Measurements from ENCODE around the gene FILIP1L. TPM values are rescaled to one million over a fixed set of nuclear protein-coding genes. Genes with fewer than 3 reads are reported as not detected.

Gene FILIP1L
- total RNA-seq, 1 experiment from 2014 or later, result 0.17 TPM

- Histone ChIP-seq H3K27ac (ENCODE audit: low read depth, low read length) (no peak overlapping the region), H3K4me2 (ENCODE audit: low read length) (no peak overlapping the region), H3K79me2 (ENCODE audit: insufficient read depth, low read length) (no peaks in the 10 kb centered on the region), H3K4me1 (ENCODE audit: control insufficient read depth in 1 of 2, insufficient read depth in 2 of 2, low read length in 2 of 2) (no peaks in the 10 kb centered on the region), H3K36me3 (ENCODE audit: control insufficient read depth in 1 of 2, insufficient read depth in 2 of 2, low read length in 2 of 2) (no peaks in the 10 kb centered on the region), H3K9ac (ENCODE audit: low read length) (no peak overlapping the region), H4K20me1 (ENCODE audit: insufficient read depth) (no peaks in the 10 kb centered on the region), H3K9me3 (ENCODE audit: control insufficient read depth in 1 of 2, insufficient read depth in 1 of 2, low read depth in 1 of 2, low read length in 2 of 2) (0 out of 4 replicates have a peak, but pooled peaks cover 0 to 3% of the 10 kb centered on the region in 2 experiments), H2AFZ (ENCODE audit: low read depth, low read length, poor library complexity, severe bottlenecking) (no peak overlapping the region), H3K27me3 (ENCODE audit: insufficient read depth, low read length) (no peaks in the 10 kb centered on the region), H3K9me2 (ENCODE audit: insufficient read depth) (no peaks in the 10 kb centered on the region), H3K4me3 (replicated peaks in 1 of 2; ENCODE audit: low read depth in 1 of 2, low read length in 2 of 2) (no peak overlapping the region)
- ChIA-PET CTCF (no interaction called here), RAD21 (ENCODE audit: low non-redundant PET in 1 of 2, low total read pairs in 2 of 2, uncharacterized antibody in 2 of 2, unreplicated experiment in 2 of 2) (no interaction called here), POLR2A (no interaction called here)
- no peak for ATAC-seq
- TF ChIP-seq, protein P1, sequence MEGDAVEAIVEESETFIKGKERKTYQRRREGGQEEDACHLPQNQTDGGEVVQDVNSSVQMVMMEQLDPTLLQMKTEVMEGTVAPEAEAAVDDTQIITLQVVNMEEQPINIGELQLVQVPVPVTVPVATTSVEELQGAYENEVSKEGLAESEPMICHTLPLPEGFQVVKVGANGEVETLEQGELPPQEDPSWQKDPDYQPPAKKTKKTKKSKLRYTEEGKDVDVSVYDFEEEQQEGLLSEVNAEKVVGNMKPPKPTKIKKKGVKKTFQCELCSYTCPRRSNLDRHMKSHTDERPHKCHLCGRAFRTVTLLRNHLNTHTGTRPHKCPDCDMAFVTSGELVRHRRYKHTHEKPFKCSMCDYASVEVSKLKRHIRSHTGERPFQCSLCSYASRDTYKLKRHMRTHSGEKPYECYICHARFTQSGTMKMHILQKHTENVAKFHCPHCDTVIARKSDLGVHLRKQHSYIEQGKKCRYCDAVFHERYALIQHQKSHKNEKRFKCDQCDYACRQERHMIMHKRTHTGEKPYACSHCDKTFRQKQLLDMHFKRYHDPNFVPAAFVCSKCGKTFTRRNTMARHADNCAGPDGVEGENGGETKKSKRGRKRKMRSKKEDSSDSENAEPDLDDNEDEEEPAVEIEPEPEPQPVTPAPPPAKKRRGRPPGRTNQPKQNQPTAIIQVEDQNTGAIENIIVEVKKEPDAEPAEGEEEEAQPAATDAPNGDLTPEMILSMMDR (IDR thresholded peaks at IDR 0.05 in 2 of 3, conservative IDR thresholded peaks at IDR 0.05 in 1 of 3; ENCODE audit: borderline replicate concordance in 1 of 3, insufficient read depth in 1 of 3, low read depth in 2 of 3, low read length in 2 of 3), result no peak
- TF ChIP-seq SRF (IDR thresholded peaks at IDR 0.05; ENCODE audit: low read depth) (no peak), JUND (IDR thresholded peaks at IDR 0.05) (no peak), TCF7L2 (IDR thresholded peaks at IDR 0.05; ENCODE audit: borderline replicate concordance, extremely low read depth, insufficient read depth, insufficient read length) (no peak), ELF1 (IDR thresholded peaks at IDR 0.05; ENCODE audit: borderline replicate concordance, low read depth) (no peak), POLR2AphosphoS5 (IDR thresholded peaks at IDR 0.05; ENCODE audit: low read depth, low read length) (no peak)
- TF ChIP-seq, protein P2, sequence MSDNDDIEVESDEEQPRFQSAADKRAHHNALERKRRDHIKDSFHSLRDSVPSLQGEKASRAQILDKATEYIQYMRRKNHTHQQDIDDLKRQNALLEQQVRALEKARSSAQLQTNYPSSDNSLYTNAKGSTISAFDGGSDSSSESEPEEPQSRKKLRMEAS (IDR thresholded peaks at IDR 0.05), result no peak
- no TSS peak for BruUV-seq (replicated peaks)
- no peak for DNase-seq (ENCODE audit: low read depth, low spot score)
- intact Hi-C loops (cut with micrococcal nuclease), result no loop called here
These were observed 26.7 kb upstream of the FILIP1L start for GRCh38 chr3:100140976-100141375.

DNA sequence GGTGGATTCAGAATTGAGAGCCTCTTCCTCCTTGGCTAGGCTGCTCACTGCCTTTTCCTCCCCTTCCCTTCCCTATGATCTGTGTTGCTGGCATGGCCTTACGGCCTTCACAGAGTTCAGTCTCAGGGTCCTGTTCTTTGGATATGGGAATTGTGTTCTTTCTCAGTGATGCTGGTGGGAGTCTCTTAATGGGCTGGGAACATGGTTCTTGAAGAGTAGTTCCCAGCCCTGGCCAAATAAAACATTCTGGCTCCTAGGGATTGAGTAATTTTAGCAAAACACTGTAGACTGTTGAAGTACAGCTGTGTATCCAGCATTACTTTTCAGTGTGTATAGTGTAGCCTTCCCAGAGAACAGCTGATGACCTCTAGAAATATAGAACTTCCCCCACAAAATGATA lies 22.6 kb upstream of the FILIP1L start:
- Histone ChIP-seq H3K9me3 (ENCODE audit: control insufficient read depth in 1 of 2, insufficient read depth in 1 of 2, low read depth in 1 of 2, low read length in 2 of 2) (no peaks in the 10 kb centered on the region), H3K4me2 (ENCODE audit: low read length) (no peak overlapping the region), H3K9ac (ENCODE audit: low read length) (no peak overlapping the region), H2AFZ (ENCODE audit: low read depth, low read length, poor library complexity, severe bottlenecking) (no peak overlapping the region), H4K20me1 (ENCODE audit: insufficient read depth) (no peaks in the 10 kb centered on the region), H3K27ac (ENCODE audit: low read depth, low read length) (no peak overlapping the region), H3K4me1 (ENCODE audit: control insufficient read depth in 1 of 2, insufficient read depth in 2 of 2, low read length in 2 of 2) (no peaks in the 10 kb centered on the region), H3K4me3 (replicated peaks in 1 of 2; ENCODE audit: low read depth in 1 of 2, low read length in 2 of 2) (no peak overlapping the region), H3K27me3 (ENCODE audit: insufficient read depth, low read length) (no peaks in the 10 kb centered on the region), H3K36me3 (ENCODE audit: control insufficient read depth in 1 of 2, insufficient read depth in 2 of 2, low read length in 2 of 2) (no peaks in the 10 kb centered on the region), H3K79me2 (ENCODE audit: insufficient read depth, low read length) (no peaks in the 10 kb centered on the region), H3K9me2 (ENCODE audit: insufficient read depth) (no peaks in the 10 kb centered on the region)
- ChIA-PET RAD21 (ENCODE audit: low non-redundant PET in 1 of 2, low total read pairs in 2 of 2, uncharacterized antibody in 2 of 2, unreplicated experiment in 2 of 2) (no interaction called here), POLR2A (no interaction called here), CTCF (no interaction called here)
- no peak for DNase-seq (ENCODE audit: low read depth, low spot score)
- intact Hi-C loops (cut with micrococcal nuclease), result no loop called here
- no TSS peak for BruUV-seq (replicated peaks)
- ATAC-seq, result no peak
- TF ChIP-seq ZFX (IDR thresholded peaks at IDR 0.05), result no peak
- no peak for TF ChIP-seq ZNF274 (IDR thresholded peaks at IDR 0.05; ENCODE audit: low read depth, low read length)
- no peak for TF ChIP-seq CEBPB (IDR thresholded peaks at IDR 0.05; ENCODE audit: low read depth)
- TF ChIP-seq, protein P3, sequence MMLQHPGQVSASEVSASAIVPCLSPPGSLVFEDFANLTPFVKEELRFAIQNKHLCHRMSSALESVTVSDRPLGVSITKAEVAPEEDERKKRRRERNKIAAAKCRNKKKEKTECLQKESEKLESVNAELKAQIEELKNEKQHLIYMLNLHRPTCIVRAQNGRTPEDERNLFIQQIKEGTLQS (IDR thresholded peaks at IDR 0.05), result no peak
- TF ChIP-seq JUND (IDR thresholded peaks at IDR 0.05), result no peak
- no peak for TF ChIP-seq TCF7L2 (IDR thresholded peaks at IDR 0.05; ENCODE audit: borderline replicate concordance, extremely low read depth, insufficient read depth, insufficient read length)
- no peak for TF ChIP-seq SIN3A (IDR thresholded peaks at IDR 0.05; ENCODE audit: low read depth)
- TF ChIP-seq, protein P4, sequence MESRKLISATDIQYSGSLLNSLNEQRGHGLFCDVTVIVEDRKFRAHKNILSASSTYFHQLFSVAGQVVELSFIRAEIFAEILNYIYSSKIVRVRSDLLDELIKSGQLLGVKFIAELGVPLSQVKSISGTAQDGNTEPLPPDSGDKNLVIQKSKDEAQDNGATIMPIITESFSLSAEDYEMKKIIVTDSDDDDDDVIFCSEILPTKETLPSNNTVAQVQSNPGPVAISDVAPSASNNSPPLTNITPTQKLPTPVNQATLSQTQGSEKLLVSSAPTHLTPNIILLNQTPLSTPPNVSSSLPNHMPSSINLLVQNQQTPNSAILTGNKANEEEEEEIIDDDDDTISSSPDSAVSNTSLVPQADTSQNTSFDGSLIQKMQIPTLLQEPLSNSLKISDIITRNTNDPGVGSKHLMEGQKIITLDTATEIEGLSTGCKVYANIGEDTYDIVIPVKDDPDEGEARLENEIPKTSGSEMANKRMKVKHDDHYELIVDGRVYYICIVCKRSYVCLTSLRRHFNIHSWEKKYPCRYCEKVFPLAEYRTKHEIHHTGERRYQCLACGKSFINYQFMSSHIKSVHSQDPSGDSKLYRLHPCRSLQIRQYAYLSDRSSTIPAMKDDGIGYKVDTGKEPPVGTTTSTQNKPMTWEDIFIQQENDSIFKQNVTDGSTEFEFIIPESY (IDR thresholded peaks at IDR 0.05; ENCODE audit: extremely low read depth, insufficient replicate concordance, low read length), result no peak
- TF ChIP-seq, protein P2 (IDR thresholded peaks at IDR 0.05), result no peak
- no peak for TF ChIP-seq SRF (IDR thresholded peaks at IDR 0.05; ENCODE audit: low read depth)
- TF ChIP-seq SP1 (IDR thresholded peaks at IDR 0.05; ENCODE audit: low read depth), result no peak
- no peak for TF ChIP-seq FOSL1 (IDR thresholded peaks at IDR 0.05; ENCODE audit: low read depth)
- TF ChIP-seq YY1 (IDR thresholded peaks at IDR 0.05; ENCODE audit: extremely low read depth, insufficient replicate concordance, low read depth, low read length), result no peak
- TF ChIP-seq POLR2AphosphoS5 (IDR thresholded peaks at IDR 0.05; ENCODE audit: low read depth, low read length), result no peak
- TF ChIP-seq EZH2phosphoT487 (IDR thresholded peaks at IDR 0.05; ENCODE audit: borderline replicate concordance), result no peak

Measured in HCT116 (cell line).